Ishikawa (cell line): ENCODE results near the gene MRPS15.

Experiments
- CEBPB ChIP-seq: IDR thresholded peaks from 2 replicates; pipeline ENCODE4 v1.6.1; 2012
- EGR1 ChIP-seq: IDR thresholded peaks from 2 replicates; pipeline ENCODE4 v1.6.1; 2012
- EP300 ChIP-seq: IDR thresholded peaks from 2 replicates; pipeline ENCODE4 v1.6.1; 2012; ENCODE audit warnings: borderline replicate concordance
- MAX ChIP-seq: IDR thresholded peaks from 2 replicates; pipeline ENCODE4 v1.6.1; 2012
- NFIC ChIP-seq: IDR thresholded peaks from 2 replicates; pipeline ENCODE4 v1.6.1; 2012
- RAD21 ChIP-seq: IDR thresholded peaks from 2 replicates; pipeline ENCODE4 v1.6.1; 2012; ENCODE audit warnings: low read depth
- REST ChIP-seq: IDR thresholded peaks from 2 replicates; pipeline ENCODE4 v1.6.1; 2012; ENCODE audit warnings: low read depth, mild to moderate bottlenecking
- TAF1 ChIP-seq: IDR thresholded peaks from 2 replicates; pipeline ENCODE4 v1.6.1; 2012; ENCODE audit warnings: low read depth, mild to moderate bottlenecking
- TCF12 ChIP-seq: IDR thresholded peaks from 2 replicates; pipeline ENCODE4 v1.6.1; 2012; ENCODE audit warnings: low read depth
- USF1 ChIP-seq: IDR thresholded peaks from 2 replicates; pipeline ENCODE4 v1.6.1; 2012
- YY1 ChIP-seq: IDR thresholded peaks from 2 replicates; pipeline ENCODE4 v1.6.1; 2012; ENCODE audit warnings: low read depth
- ZBTB7A ChIP-seq: IDR thresholded peaks from 2 replicates; pipeline ENCODE4 v1.6.1; 2012; ENCODE audit warnings: low read depth

- TF ChIP-seq TAF1 (no peak), ZBTB7A (no peak), YY1 (no peak), TCF12 (no peak), MAX (no peak), CEBPB (no peak), EP300 (no peak), EGR1 (no peak), REST (no peak), NFIC (no peak), RAD21 (no peak), USF1 (no peak)
Measured at GRCh38 chr1:36414384-36414783, 49.8 kb downstream of the MRPS15 start.
